ENCODE results near the gene IER5L.
A peak's percentile ranks its signal among the peaks of the same experiment; 100 is the strongest.

IER5L gene

GRCh38 chr9:129182625-129183494 is 4.8 kb upstream of the IER5L start:
- DNase-seq (ENCODE audit: low read depth, low spot score), result no peak

GRCh38 chr9:129182122-129182521 is 4.1 kb upstream of the IER5L start:
- no peak overlapping the region for H3K27ac ChIP-seq
- no peak for DNase-seq (ENCODE audit: low read depth, low spot score)

More at GRCh38 chr9:129182625-129183494, 4.8 kb upstream of the IER5L start:
- no peak overlapping the region for H3K27ac ChIP-seq

DNA sequence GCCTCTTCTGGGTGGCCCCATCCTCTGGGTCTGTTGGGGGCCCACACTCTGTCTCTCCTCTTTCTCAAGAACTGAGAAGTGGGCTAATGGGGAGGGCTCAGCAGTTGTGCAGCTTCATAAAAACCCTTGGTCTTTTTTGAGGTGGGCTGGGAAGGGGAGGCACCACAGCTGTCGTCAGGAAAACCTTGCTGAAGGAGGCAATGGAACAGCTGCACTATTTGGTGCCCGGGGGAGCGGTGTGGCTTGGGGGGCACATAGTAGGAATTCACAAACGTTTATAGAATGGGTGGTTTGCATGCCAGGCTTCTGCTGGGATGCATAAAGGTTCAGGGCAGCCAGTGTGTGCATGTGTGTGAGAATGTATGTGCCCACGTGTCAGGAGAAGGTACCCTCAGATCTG is 3.2 kb upstream of the IER5L start:
- H3K27ac ChIP-seq, result no peak overlapping the region
- no peak for DNase-seq (ENCODE audit: low read depth, low spot score)

- no peak for DNase-seq (ENCODE audit: low read depth, low spot score)
- no peak overlapping the region for H3K27ac ChIP-seq
These were observed 714 bp upstream of the IER5L start for GRCh38 chr9:129178568-129179382.

DNA sequence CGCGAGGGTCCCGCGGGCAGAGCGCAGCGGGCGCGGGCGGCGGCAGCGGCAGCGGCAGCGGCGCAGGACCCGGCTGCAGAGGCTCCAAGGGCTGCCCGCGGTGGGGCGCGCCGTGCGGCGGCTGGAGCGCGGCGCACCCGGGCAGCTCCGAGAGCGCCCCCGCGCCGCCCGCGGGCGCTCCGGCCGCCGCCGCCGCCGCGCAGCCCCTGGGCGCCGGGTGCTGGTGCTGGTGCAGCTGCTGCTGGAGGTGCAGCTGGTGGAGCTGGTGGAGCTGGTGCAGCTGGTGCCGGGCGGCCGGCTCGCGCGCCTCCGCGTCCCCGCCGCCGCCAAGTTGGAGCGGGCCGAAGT is 644 bp downstream of the IER5L start:
- no peak for DNase-seq (ENCODE audit: low read depth, low spot score)

GRCh38 chr9:129176701-129177442 is 1.2 kb downstream of the IER5L start:
- DNase-seq (ENCODE audit: low read depth, low spot score), result no peak
- H3K27ac ChIP-seq, result peak overlapping the region; percentile 98

More for the DNA sequence above, 644 bp downstream of the IER5L start:
- peak overlapping the region; percentile 98 for H3K27ac ChIP-seq

- peak; percentile 81 for DNase-seq (ENCODE audit: low read depth, low spot score)
- peak overlapping the region; percentile 98 for H3K27ac ChIP-seq
These were observed 2.0 kb downstream of the IER5L start for GRCh38 chr9:129175825-129176633.

GRCh38 chr9:129175515-129175824 is 2.6 kb downstream of the IER5L start:
- no peak for DNase-seq (ENCODE audit: low read depth, low spot score)
- H3K27ac ChIP-seq, result peak overlapping the region; percentile 98

DNA sequence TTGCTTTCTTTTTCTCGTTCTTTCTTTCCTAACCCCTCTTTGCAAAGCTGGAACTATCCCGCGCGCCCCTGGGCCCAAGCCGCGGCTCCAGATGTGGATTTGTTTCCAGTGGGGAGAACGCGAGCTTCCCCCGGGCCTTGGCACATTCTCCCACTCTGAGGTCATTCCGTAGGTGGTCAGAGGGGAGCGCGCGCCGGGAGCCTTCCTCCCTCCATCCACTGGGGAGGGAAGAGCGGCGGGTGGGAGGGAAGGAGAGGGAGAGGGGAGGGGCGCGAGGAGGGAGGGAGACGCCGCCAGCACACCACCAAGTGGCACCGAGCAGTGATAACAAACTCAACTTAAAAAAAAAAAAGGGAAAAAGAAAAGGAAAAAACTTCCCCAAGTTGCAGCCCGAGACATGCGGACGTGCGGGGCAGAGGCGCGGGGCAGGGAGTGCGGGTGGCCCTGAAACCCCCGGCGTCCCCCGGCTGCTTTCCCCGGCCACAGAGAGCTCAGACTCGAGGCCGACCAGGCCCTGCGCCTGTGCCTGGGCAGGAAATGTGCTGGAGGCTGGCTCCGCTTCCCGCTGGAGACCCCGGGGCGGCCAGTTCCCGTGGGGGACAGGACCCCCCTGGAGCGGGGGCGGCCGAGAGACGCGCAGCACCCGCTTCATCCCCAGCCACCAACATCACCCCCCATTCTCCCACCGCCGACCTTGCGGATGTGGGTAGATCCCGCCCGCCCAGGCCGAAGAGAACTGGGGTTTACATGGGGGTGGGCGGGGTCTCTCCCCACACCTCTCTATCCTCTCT is 3.1 kb downstream of the IER5L start:
- H3K27ac ChIP-seq, result peak overlapping the region; percentile 98
- no peak for DNase-seq (ENCODE audit: low read depth, low spot score)

DNA sequence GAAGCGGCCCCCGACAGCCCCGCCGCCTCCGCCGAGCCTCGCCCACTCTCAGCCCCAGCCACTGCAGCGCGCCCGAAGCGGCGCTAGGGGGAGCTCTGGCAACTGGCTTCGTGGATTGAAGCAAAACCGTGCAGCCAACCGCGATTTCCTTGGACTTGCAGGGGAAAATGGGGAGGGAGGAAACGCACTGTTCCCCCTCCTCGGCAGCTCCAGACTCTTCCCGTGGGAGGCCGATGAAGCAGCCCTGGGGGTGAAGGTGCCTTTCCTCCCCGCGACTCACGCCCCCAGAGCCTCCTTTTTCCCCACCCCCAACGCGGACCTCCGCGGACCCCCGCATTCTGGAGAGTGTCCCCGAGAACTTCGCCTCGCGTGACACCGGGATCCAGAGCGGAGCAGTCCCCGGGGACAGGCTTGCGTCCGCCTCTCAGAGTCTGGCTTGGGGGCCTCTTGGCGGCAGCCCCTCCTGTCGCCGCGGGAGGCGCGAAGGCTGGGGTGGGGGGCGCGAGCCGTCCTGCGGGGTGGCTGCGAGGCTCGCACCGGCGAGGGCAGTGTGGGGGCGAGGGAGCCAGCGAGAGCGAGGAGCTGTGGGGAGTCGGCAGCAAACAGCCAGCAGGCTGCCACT is 3.8 kb downstream of the IER5L start:
- DNase-seq (ENCODE audit: low read depth, low spot score), result peak; percentile 43
- H3K27ac ChIP-seq, result peak overlapping the region; percentile 98

- DNase-seq (ENCODE audit: low read depth, low spot score), result no peak
- peak overlapping the region; percentile 98 for H3K27ac ChIP-seq
These were observed 4.6 kb downstream of the IER5L start for GRCh38 chr9:129173296-129174101.

GRCh38 chr9:129172816-129173215 is 5.2 kb downstream of the IER5L start:
- no peak for DNase-seq (ENCODE audit: low read depth, low spot score)
- H3K27ac ChIP-seq, result no peak overlapping the region

GRCh38 chr9:129171993-129172751 is 5.9 kb downstream of the IER5L start:
- no peak overlapping the region for H3K27ac ChIP-seq
- no peak for DNase-seq (ENCODE audit: low read depth, low spot score)

- DNase-seq (ENCODE audit: low read depth, low spot score), result no peak
- H3K27ac ChIP-seq, result peak overlapping the region; percentile 71
These were observed 7.8 kb downstream of the IER5L start for GRCh38 chr9:129170229-129170628.

- peak overlapping the region; percentile 95 for H3K27ac ChIP-seq
- peak; percentile 65 for DNase-seq (ENCODE audit: low read depth, low spot score)
These were observed 11.2 kb downstream of the IER5L start for GRCh38 chr9:129166623-129167557.

DNA sequence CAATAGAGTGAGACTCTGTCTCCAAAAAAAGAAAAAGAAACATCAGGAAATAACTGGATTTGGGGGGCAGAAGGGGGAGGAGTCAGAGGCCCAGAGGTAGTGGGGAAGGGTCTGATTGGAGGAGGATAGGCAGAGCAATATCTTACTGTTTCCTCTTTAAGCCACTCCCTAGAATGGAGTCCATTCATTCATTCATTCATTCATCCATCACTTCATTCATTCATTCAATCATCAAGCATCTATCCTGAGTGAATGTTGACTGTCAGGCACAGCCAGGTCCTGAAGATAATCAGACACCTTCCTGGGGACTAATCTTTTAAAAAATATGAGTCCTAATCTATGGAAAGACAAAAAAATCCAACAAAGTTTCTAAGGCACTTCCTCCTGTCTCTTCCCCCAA is 12.9 kb downstream of the IER5L start:
- no peak overlapping the region for H3K27ac ChIP-seq
- no peak for DNase-seq (ENCODE audit: low read depth, low spot score)
